ENCODE data around the gene CHMP3.

The CHMP3 gene

DNA sequence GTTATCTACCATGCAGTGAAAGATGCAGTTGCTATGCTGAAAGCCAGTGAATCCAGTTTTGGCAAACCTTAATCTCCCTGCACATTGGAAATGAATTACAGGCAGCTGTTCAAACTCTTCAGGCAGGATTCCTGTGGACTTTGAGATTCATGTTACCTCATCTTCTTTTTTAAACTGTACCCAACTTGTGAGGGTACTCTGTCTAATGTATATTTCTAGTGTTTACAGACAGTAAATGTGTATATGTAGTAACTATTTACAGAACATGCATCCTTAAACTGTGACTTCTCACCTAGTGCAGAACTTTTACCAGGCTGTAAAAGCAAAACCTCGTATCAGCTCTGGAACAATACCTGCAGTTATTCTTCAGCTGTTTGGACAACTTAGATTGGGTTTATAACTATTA, 71.2 kb downstream of the CHMP3 start:
- Histone ChIP-seq H3K27me3 (replicated peaks; ENCODE audit: control insufficient read depth, insufficient read depth, low read length) (no peaks in the 10 kb centered on the region), H3K36me3 (ENCODE audit: control insufficient read depth, insufficient read depth, low read length) (peaks cover 12% of the 10 kb centered on the region), H3K4me3 (replicated peaks; ENCODE audit: low read depth, low read length) (no peak overlapping the region)
- DNase-seq (ENCODE audit: extremely low read depth, insufficient read length) = no peak
- TF ChIP-seq, protein P1, sequence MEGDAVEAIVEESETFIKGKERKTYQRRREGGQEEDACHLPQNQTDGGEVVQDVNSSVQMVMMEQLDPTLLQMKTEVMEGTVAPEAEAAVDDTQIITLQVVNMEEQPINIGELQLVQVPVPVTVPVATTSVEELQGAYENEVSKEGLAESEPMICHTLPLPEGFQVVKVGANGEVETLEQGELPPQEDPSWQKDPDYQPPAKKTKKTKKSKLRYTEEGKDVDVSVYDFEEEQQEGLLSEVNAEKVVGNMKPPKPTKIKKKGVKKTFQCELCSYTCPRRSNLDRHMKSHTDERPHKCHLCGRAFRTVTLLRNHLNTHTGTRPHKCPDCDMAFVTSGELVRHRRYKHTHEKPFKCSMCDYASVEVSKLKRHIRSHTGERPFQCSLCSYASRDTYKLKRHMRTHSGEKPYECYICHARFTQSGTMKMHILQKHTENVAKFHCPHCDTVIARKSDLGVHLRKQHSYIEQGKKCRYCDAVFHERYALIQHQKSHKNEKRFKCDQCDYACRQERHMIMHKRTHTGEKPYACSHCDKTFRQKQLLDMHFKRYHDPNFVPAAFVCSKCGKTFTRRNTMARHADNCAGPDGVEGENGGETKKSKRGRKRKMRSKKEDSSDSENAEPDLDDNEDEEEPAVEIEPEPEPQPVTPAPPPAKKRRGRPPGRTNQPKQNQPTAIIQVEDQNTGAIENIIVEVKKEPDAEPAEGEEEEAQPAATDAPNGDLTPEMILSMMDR (IDR thresholded peaks at IDR 0.05; ENCODE audit: insufficient read depth, low read length, poor library complexity, severe bottlenecking) = no peak

- no peaks in the 10 kb centered on the region for H3K27me3 ChIP-seq (replicated peaks; ENCODE audit: control insufficient read depth, insufficient read depth, low read length)
- H3K4me3 ChIP-seq (replicated peaks; ENCODE audit: low read depth, low read length) = no peak overlapping the region
- DNase-seq (ENCODE audit: extremely low read depth, insufficient read length) = no peak
- TF ChIP-seq, protein P1 (IDR thresholded peaks at IDR 0.05; ENCODE audit: insufficient read depth, low read length, poor library complexity, severe bottlenecking) = no peak
- peaks cover 14% of the 10 kb centered on the region for H3K36me3 ChIP-seq (ENCODE audit: control insufficient read depth, insufficient read depth, low read length)
Measured at GRCh38 chr2:86491088-86491487, 72.2 kb downstream of the CHMP3 start.

GRCh38 chr2:86490245-86490644, 73.0 kb downstream of the CHMP3 start:
- TF ChIP-seq, protein P1 (IDR thresholded peaks at IDR 0.05; ENCODE audit: insufficient read depth, low read length, poor library complexity, severe bottlenecking) = no peak
- no peak overlapping the region for H3K4me3 ChIP-seq (replicated peaks; ENCODE audit: low read depth, low read length)
- H3K27me3 ChIP-seq (replicated peaks; ENCODE audit: control insufficient read depth, insufficient read depth, low read length) = no peaks in the 10 kb centered on the region
- peaks cover 16% of the 10 kb centered on the region for H3K36me3 ChIP-seq (ENCODE audit: control insufficient read depth, insufficient read depth, low read length)
- DNase-seq (ENCODE audit: extremely low read depth, insufficient read length) = no peak

- DNase-seq (ENCODE audit: extremely low read depth, insufficient read length) = no peak
- Histone ChIP-seq H3K4me3 (replicated peaks; ENCODE audit: low read depth, low read length) (no peak overlapping the region), H3K36me3 (ENCODE audit: control insufficient read depth, insufficient read depth, low read length) (peaks cover 16% of the 10 kb centered on the region), H3K27me3 (replicated peaks; ENCODE audit: control insufficient read depth, insufficient read depth, low read length) (no peaks in the 10 kb centered on the region)
- TF ChIP-seq, protein P1 (IDR thresholded peaks at IDR 0.05; ENCODE audit: insufficient read depth, low read length, poor library complexity, severe bottlenecking) = no peak
Measured at GRCh38 chr2:86489542-86489941, 73.7 kb downstream of the CHMP3 start.

GRCh38 chr2:86488561-86489250, 74.5 kb downstream of the CHMP3 start:
- no peak overlapping the region for H3K4me3 ChIP-seq (replicated peaks; ENCODE audit: low read depth, low read length)
- TF ChIP-seq, protein P1 (IDR thresholded peaks at IDR 0.05; ENCODE audit: insufficient read depth, low read length, poor library complexity, severe bottlenecking) = no peak
- H3K27me3 ChIP-seq (replicated peaks; ENCODE audit: control insufficient read depth, insufficient read depth, low read length) = no peaks in the 10 kb centered on the region
- peaks cover 24% of the 10 kb centered on the region for H3K36me3 ChIP-seq (ENCODE audit: control insufficient read depth, insufficient read depth, low read length)
- DNase-seq (ENCODE audit: extremely low read depth, insufficient read length) = no peak

- no peak overlapping the region for H3K4me3 ChIP-seq (replicated peaks; ENCODE audit: low read depth, low read length)
- H3K36me3 ChIP-seq (ENCODE audit: control insufficient read depth, insufficient read depth, low read length) = peaks cover 35% of the 10 kb centered on the region
- DNase-seq (ENCODE audit: extremely low read depth, insufficient read length) = no peak
- no peaks in the 10 kb centered on the region for H3K27me3 ChIP-seq (replicated peaks; ENCODE audit: control insufficient read depth, insufficient read depth, low read length)
- TF ChIP-seq, protein P1 (IDR thresholded peaks at IDR 0.05; ENCODE audit: insufficient read depth, low read length, poor library complexity, severe bottlenecking) = no peak
Measured at GRCh38 chr2:86487062-86487461, 76.2 kb downstream of the CHMP3 start.
